GM21619 (cell line): ENCODE results near the gene ATP5F1B.
"Not testable (repeated sequence)": the region's sequence is repeated elsewhere in the genome, so short reads cannot be mapped to it uniquely, and the experiment has no call there.

Source experiments
- ATAC-seq: cut with Tn5 transposase; IDR thresholded peaks from one replicate; pipeline ENCODE4 v1.9.1; 2021; ENCODE audit not compliant: unreplicated experiment

Gene ATP5F1B

GRCh38 chr12:56645717-56646446 is at the start of gene ATP5F1B:
Gene ATP5F1B, minus strand, starts transcription at chr12:56645984. Its CDS starts 21 bp downstream, at chr12:56645963.
- peak; percentile 100 for ATAC-seq

DNA sequence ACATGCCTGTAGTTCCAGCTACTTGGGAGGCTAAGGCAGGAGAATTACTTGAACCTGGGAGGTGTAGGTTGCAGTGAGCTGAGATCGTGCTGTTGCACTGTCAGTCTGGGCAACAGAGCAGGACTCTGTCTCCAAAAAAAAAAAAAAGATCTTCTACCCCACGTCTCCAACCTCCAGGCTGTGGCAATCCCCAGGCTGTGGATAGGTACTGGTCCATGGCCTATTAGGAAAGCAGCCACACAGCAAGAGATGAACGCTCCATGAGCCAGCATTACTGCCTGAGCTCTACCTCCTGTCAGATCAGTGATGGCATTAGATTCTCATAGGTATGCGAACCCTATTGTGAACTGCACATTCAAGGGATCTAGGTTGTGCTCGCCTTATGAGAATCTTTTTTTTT is 48.4 kb upstream of the ATP5F1B start:
- ATAC-seq = no peak

DNA sequence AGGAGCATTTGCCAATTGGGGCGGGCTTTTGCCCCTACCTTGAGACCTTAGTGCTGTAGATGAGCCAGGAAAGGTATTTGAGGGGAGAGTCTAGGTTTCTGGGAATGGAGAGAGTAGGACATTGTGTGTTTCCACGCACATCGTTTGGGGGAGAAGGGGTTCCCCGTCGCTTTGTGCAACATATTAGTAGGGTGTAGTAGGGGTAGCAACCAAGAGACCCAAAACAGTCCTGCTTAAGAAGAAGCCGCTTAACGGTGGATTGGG is 43.0 kb upstream of the ATP5F1B start:
- ATAC-seq = no peak

DNA sequence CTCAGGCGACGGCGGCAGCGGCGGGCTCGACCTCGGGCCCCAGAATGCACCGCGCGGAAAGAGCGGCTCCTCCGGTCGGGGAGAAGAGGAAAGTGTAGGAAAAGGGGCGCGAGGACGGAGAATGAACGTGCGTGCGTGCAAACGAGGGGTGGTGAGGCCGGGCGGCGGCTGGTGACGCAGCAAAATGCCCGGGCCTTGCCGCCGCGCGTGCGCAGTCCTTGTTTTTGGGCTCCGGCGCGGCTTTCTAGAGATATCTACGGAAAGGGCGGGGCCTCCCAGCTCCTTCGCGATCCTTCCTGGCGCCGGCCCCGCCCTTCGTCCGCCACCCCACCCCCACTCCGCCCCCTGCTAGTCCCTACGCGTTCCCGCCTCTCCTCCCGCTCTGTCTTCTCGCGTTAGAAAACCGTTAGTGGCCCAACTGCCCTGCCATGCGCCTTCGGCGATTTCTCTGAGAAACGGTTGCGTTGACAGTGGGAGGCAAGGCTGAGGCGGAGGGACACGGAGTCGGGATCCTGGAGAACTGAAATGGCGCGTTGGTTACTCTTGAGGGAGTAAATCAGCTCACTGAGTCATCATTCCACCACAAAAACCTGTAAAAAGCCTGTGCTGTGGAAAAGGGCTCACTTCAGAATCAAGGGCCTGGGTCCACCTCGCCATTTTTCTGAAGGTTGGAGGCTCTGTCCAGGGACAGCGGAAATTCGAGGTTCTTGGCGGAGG is 42.5 kb upstream of the ATP5F1B start, which contains the start of gene PTGES3:
Gene PTGES3 (minus strand): TSS at position 156 of the 717 bp plus-strand sequence. CDS start 285 bp downstream, outside the sequence.
- peak; percentile 58 for ATAC-seq

DNA sequence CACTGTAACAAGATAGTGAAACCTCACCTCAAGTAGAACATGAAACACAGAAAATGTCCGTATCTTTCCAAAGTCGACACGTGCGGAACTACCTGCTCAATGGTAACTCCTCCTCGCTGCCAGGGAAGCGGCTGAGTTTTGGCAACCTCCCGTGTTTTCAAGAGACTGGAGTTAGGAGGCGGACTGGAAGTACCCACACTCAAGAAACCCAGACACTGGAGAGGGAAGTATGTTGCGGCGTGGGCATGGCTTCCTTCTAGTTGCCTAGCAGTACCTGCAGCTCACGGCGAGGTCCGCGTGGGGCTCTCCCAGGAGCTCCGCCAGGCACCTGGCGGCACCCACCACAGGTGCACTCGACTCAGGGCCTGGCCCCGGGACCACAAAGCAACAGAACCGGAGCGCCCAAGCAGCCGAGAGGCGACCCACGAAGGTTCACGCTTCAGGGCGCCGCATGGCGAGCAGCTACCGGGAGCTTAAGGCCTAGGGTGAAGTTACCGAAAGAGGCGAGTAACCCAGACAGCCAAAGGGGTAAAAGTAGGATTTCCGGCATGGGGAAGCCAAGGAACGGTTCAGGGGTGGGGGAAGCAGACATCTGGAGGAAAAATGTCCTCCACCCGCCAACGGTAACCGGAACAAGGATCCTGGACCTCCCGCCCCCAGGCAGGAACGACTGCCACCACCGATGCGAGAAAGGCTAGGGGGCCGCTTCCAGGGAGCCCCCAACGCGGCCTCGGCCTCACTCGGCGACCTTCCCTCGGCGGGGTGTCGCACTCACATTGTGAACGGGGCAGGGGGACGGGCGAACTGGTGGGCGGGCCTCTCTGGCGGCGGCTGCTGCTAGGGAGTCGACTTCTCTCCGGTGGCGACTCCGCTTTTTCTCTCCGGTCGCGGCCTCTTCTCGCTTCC is 41.7 kb upstream of the ATP5F1B start:
- no peak for ATAC-seq

DNA sequence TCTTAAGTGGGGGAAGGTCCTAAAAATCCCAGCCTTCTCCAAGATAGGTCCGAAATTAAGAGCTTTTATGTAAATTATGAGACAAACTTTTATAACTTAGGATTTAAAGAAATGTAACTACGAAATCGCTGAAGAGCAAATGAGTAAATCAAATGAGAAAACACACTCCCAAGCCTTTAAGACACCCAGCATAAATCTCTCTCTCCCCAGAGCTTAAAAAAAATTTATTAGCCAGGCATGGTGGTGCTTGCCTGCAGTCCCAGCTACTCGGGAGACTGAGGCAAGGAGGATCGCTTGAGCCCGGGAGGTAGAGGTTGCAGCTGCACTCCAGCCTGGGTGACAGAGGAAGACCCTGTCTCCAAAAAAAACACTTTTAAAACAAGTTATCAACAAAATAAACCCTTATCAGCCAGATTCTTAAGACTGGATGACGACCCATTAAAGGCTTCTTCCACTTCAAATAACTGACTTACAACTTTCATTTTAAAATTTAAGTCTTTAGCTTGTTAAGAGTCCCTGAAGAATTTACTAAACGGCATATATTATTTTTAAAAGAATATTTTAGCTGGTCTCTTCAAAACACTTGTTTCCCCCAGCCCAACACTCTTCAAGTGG is 39.1 kb upstream of the ATP5F1B start:
- no peak for ATAC-seq

DNA sequence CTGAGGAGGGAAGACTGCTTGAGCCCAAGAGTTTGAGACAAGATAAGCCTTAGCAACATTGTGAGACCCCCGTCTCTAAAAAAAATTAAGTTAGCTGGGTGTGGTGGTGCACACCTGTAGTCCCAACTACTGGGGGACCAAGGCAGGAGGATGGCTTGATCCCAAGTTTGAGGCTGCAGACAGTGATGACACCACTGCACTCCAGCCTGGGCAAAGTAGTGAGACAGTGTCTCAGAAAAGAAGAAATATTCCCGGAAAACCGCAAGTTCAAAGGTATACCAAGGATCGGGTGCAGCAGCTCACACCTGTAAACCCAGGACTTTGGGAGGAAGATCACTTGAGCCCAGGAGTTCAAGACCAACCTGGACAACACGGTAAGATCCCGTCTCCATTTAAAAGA is 36.5 kb upstream of the ATP5F1B start:
- ATAC-seq = no peak

DNA sequence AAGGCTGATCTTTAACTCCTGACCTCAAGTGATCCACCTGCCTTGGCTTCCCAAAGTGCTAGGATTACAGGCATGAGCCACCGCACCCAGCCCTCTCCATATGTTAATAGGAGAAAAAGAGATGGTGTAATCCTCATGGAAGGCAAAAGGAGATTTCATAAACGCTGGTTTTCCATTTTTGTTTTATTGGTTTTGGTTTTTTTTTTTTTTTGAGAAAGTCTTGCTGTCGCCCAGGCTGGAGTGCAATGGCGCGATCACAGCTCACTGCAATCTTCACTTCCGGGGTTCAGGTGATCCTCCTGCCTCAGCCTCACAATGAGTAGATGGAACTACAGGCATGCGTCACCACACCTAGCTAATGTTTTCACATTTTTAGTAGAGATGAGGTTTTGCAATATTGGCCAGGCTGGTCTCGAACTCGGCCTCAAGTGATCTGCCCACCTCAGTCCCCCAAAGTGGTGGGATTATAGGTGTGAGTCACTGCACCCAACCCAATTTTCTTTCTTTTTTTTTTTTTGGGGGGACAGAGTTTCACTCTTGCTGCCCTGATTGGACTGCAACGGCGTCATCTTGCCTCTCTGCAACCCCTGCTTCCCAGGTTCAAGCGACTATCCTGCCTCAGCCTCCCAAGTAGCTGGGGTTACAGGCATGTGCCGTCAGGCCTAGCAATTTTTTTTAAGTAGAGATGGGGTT is 34.2 kb upstream of the ATP5F1B start:
- ATAC-seq = no peak

- no peak for ATAC-seq
Observed at GRCh38 chr12:56678852-56679251, 33.1 kb upstream of the ATP5F1B start.

DNA sequence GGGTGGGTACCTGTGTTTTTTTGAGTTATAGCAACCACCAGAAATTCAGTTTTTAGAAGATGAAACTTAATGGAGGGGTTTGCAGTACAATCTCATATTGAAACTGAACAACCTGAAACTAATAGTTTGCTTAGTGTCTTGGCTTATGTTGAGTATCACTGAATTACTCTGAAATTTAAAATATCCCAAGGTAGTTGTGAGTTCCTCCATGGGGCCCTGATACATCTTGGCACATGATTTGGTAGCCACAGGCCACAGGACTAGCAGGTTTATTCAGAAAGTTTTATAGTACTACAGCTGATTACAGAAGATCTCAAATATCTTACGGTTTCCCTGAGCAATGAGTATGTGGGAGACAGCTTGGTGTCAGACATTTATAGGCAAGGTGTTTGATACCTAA is 31.9 kb upstream of the ATP5F1B start:
- ATAC-seq = peak; percentile 67

- no peak for ATAC-seq
Observed at GRCh38 chr12:56676851-56677580, 31.2 kb upstream of the ATP5F1B start.

- no peak for ATAC-seq
Observed at GRCh38 chr12:56671608-56672007, 25.8 kb upstream of the ATP5F1B start.

DNA sequence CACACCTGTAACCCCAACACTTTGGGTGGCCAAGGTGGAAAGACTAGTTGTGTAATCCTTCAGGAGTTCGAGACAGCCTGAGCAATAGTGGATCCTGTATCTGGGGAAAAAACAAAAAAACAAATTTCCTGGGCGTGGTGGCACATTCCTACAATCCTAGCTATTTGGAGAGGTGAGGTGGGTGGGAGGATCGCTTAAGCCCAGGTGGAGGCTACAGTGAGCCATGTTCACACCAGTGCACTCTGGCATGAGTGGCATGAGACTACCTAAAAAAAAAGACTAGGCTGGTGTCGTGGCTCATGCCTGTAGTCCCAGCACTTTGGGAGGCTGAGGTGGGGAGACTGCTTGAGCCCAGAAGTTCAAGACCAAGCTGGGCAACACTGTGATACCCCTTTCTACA is 25.1 kb upstream of the ATP5F1B start:
- ATAC-seq = no peak

DNA sequence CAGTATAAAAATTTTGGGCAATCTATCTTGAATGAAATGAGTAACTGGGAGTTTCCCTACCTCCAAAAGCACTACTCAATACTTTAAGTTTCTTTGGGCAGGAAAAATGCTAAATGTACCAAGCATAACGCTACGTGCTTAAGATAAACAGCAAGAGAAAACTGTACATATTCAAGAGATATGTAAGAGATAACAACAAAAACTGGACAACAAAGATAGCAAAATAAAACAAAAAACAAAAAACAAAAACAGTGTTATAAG is 22.3 kb upstream of the ATP5F1B start:
- ATAC-seq = no peak

DNA sequence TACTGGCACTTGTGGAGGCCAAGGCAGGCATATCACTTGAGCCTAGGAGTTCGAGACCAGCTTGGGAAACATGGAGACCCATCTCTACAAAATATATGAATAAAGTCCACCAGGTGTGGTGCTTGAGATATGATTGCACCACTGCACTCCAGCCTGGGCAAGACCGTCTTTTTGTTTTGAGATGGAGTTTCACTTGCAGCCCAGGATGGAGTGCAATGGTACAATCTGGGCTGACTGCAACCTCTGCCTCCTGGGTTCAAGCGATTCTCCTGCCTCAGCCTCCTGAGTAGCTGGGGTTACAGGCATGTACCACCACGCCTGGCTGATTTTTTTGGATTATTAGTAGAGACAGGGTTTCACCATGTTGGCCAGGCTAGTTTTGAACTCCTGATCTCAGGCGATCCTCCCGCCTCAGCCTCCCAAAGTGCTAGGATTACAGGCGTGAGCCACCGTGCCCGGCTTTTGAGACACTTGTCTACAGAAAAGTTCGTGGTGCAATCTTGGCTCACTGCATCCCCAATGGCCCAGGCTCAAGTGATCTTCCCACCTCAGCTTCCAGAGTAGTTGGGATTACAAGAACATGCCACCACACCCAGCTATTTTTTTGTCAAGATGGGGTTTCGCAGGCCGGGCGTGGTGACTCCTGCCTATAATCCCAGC is 16.3 kb upstream of the ATP5F1B start:
- no peak for ATAC-seq

- ATAC-seq = no peak
Observed at GRCh38 chr12:56661560-56661959, 15.8 kb upstream of the ATP5F1B start.

DNA sequence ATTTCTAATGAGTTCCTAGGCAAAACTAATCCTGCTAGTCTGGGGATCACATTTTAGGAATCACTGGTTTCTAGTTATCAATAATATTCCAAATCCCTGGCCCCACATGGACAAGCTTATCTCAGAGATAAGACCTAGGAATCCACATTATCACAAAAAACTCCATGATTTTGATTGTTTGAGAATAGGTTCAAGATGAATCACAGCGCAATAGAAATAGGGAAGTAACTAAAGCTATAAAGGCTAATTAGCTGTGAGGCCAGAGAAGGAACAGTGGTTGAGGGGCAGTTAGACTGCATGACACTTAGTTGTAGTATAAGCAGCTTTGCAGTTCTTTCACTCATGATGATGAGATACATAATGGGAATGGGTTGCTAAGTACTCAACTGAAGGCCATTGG is 13.1 kb upstream of the ATP5F1B start:
- no peak for ATAC-seq

GRCh38 chr12:56657416-56658379 is 11.9 kb upstream of the ATP5F1B start:
- peak; percentile 49 for ATAC-seq

- not testable (repeated sequence) for ATAC-seq
Observed at GRCh38 chr12:56653781-56654180, 8.0 kb upstream of the ATP5F1B start.
